ENCODE results near the gene ABCE1.

- TF ChIP-seq ESRRA (IDR thresholded peaks at IDR 0.05; ENCODE audit: borderline replicate concordance, low read length) (no peak), CTCF (IDR thresholded peaks at IDR 0.05) (no peak), ZC3H11A (IDR thresholded peaks at IDR 0.05) (no peak), USF2 (IDR thresholded peaks at IDR 0.05) (no peak), RFX5 (IDR thresholded peaks at IDR 0.05) (no peak)
These were observed 57.3 kb downstream of the ABCE1 start for GRCh38 chr4:145155268-145155870.

Measured in A549 (cell line).